Endothelial cell of coronary artery (primary cell): Measurements from ENCODE around the gene CBARP. TPM values are rescaled to one million over a fixed set of nuclear protein-coding genes. Genes with fewer than 3 reads are reported as not detected.

ENCODE experiments used
- total RNA-seq: library from RNA; depleted of rRNA; stranded (reverse); fragments of >200 nt; gene quantifications from 2 replicates; pipeline ENCODE4 v1.2.3, GENCODE V29; 2014

CBARP gene
- 1.3 and 1.6 TPM in 2 replicates for total RNA-seq

GRCh38 chr19:1237754-1238368, at the start of gene CBARP:
TSS of gene CBARP (minus strand) at chr19:1238005. CDS start at chr19:1236100, 1,905 bp downstream.

GRCh38 chr19:1285737-1286360, 48.0 kb upstream of the CBARP start, which contains the start of gene EFNA2:
TSS of gene EFNA2 (plus strand) at chr19:1285873. CDS start at chr19:1286169, 296 bp downstream.

GRCh38 chr19:1275260-1275975, 37.6 kb upstream of the CBARP start, which contains the start of gene FAM174C:
TSS of gene FAM174C (plus strand) at chr19:1275530. CDS start at chr19:1275550, 20 bp downstream.

GRCh38 chr19:1269065-1269477, 31.3 kb upstream of the CBARP start, which contains the start of gene CIRBP:
TSS of gene CIRBP (plus strand) at chr19:1269332. CDS start at chr19:1270934, 1,602 bp downstream.

GRCh38 chr19:1248139-1248785, 10.5 kb upstream of the CBARP start, which contains the start of gene MIDN:
TSS of gene MIDN (plus strand) at chr19:1248583. CDS start at chr19:1250297, 1,714 bp downstream.

GRCh38 chr19:1241417-1242095, 3.8 kb upstream of the CBARP start, which contains the start of gene ATP5F1D:
TSS of gene ATP5F1D (plus strand) at chr19:1241751. CDS start at chr19:1241851, 100 bp downstream.

GRCh38 chr19:1205114-1206099, 32.4 kb downstream of the CBARP start, which contains the start of gene STK11:
TSS of gene STK11 (plus strand) at chr19:1205778. CDS start at chr19:1206914, 1,136 bp downstream.

Other genes starting within 250 kb of the CBARP start
- gene GRIN3B, start 237.6 kb downstream of the CBARP start, total RNA-seq: 0.19 and 0.27 TPM in 2 replicates
- 48.3 and 59.8 TPM in 2 replicates for gene TMEM259, start 216.9 kb downstream of the CBARP start, total RNA-seq
- gene RNU6-2, start 216.5 kb downstream of the CBARP start, total RNA-seq: not detected in 2 replicates
- gene CNN2, start 211.4 kb downstream of the CBARP start, total RNA-seq: 187 and 190 TPM in 2 replicates
- gene ABCA7, start 197.9 kb downstream of the CBARP start, total RNA-seq: 4.0 and 4.8 TPM in 2 replicates
- 5.6 and 9.5 TPM in 2 replicates for gene ARHGAP45, start 170.8 kb downstream of the CBARP start, total RNA-seq
- 101 and 122 TPM in 2 replicates for gene POLR2E, start 142.6 kb downstream of the CBARP start, total RNA-seq
- 363 and 429 TPM in 2 replicates for gene GPX4, start 134.0 kb downstream of the CBARP start, total RNA-seq
- 30.9 and 64.3 TPM in 2 replicates for gene SBNO2, start 63.7 kb downstream of the CBARP start, total RNA-seq
- gene STK11, start 32.2 kb downstream of the CBARP start, total RNA-seq: 88.2 and 94.2 TPM in 2 replicates
- 46.3 and 51.7 TPM in 2 replicates for gene ATP5F1D, start 3.7 kb upstream of the CBARP start, total RNA-seq
- 12.7 and 16.3 TPM in 2 replicates for gene MIDN, start 10.6 kb upstream of the CBARP start, total RNA-seq
- 76.5 and 167 TPM in 2 replicates for gene CIRBP, start 31.3 kb upstream of the CBARP start, total RNA-seq
- gene FAM174C, start 37.5 kb upstream of the CBARP start, total RNA-seq: 12.8 and 25.1 TPM in 2 replicates
- gene EFNA2, start 47.9 kb upstream of the CBARP start, total RNA-seq: 0.09 and 0.18 TPM in 2 replicates
- gene NDUFS7, start 145.9 kb upstream of the CBARP start, total RNA-seq: 61.5 and 62.4 TPM in 2 replicates
- gene GAMT, start 163.5 kb upstream of the CBARP start, total RNA-seq: 14.8 and 23.2 TPM in 2 replicates
- gene DAZAP1, start 169.6 kb upstream of the CBARP start, total RNA-seq: 58.0 and 63.1 TPM in 2 replicates
- gene RPS15, start 200.4 kb upstream of the CBARP start, total RNA-seq: 380 and 504 TPM in 2 replicates
- gene APC2, start 212.1 kb upstream of the CBARP start, total RNA-seq: 0.09 TPM in 2 replicates
- 15.6 and 21.6 TPM in 2 replicates for gene C19orf25, start 241.2 kb upstream of the CBARP start, total RNA-seq